Suppressor macrophage treated with lipopolysaccharide for 1 hour (primary cell): ENCODE data around the gene ARG2.
A peak's percentile ranks its signal among the peaks of the same experiment; 100 is the strongest.

ENCODE experiments used
- DNase-seq, 3 donors: peaks; one replicate each; pipeline ENCODE4 v3.0.0-alpha.2; 2020 to 2022

Gene ARG2

GRCh38 chr14:67641480-67641879, 21.8 kb downstream of the ARG2 start:
- DNase-seq, result no peak

GRCh38 chr14:67641902-67642749, 22.4 kb downstream of the ARG2 start:
- DNase-seq, result no peak

- no peak for DNase-seq
Observed at GRCh38 chr14:67643713-67644112, 24.0 kb downstream of the ARG2 start.

- DNase-seq, result no peak
Observed at GRCh38 chr14:67644428-67644827, 24.7 kb downstream of the ARG2 start.

- no peak for DNase-seq
Observed at GRCh38 chr14:67645414-67645813, 25.7 kb downstream of the ARG2 start.

- DNase-seq, result no peak
Observed at GRCh38 chr14:67646131-67646530, 26.4 kb downstream of the ARG2 start.

GRCh38 chr14:67650151-67650550, 30.4 kb downstream of the ARG2 start:
- no peak for DNase-seq

- no peak for DNase-seq
Observed at GRCh38 chr14:67650694-67651093, 31.0 kb downstream of the ARG2 start.

- no peak for DNase-seq
Observed at GRCh38 chr14:67652189-67652588, 32.5 kb downstream of the ARG2 start.

GRCh38 chr14:67653651-67654280, 34.0 kb downstream of the ARG2 start:
- no peak for DNase-seq

GRCh38 chr14:67663633-67664032, 43.9 kb downstream of the ARG2 start:
- no peak for DNase-seq

GRCh38 chr14:67665868-67666267, 46.1 kb downstream of the ARG2 start:
- peak; percentile 28 to 56 (median 49) for DNase-seq

- DNase-seq, result peak; percentile 62 to 74 (median 72)
Observed at GRCh38 chr14:67666750-67667449, 47.2 kb downstream of the ARG2 start.

- no peak for DNase-seq
Observed at GRCh38 chr14:67668559-67668958, 48.8 kb downstream of the ARG2 start.

GRCh38 chr14:67673451-67673850, 53.7 kb downstream of the ARG2 start:
- DNase-seq, result no peak

GRCh38 chr14:67674139-67674479, 54.4 kb downstream of the ARG2 start:
- DNase-seq, result peak; percentile 69 to 85 (median 71)

GRCh38 chr14:67674480-67675218, 54.9 kb downstream of the ARG2 start, which contains the start of gene VTI1B:
Gene VTI1B, minus strand, starts transcription at chr14:67674632. Its CDS starts 143 bp downstream, at chr14:67674489.
- peak; percentile 85 to 95 (median 89) for DNase-seq

- DNase-seq, result no peak
Observed at GRCh38 chr14:67675219-67675582, 55.5 kb downstream of the ARG2 start.

- no peak for DNase-seq
Observed at GRCh38 chr14:67679006-67679405, 59.3 kb downstream of the ARG2 start.

- DNase-seq, result peak; percentile 56 to 85 (median 82)
Observed at GRCh38 chr14:67680121-67680602, 60.4 kb downstream of the ARG2 start.

- DNase-seq, result peak; percentile 89 to 90 (median 89)
Observed at GRCh38 chr14:67680941-67681340, 61.2 kb downstream of the ARG2 start.

GRCh38 chr14:67683842-67684241, 64.1 kb downstream of the ARG2 start:
- DNase-seq, result no peak

- DNase-seq, result no peak
Observed at GRCh38 chr14:67690011-67690410, 70.3 kb downstream of the ARG2 start.
